OCI-LY3 (cell line): ENCODE measurements around the gene PTPN13.

Source experiments
- H2AFZ ChIP-seq: fragments of 200-600, 300-600 bp; shearing (Covaris generic); 2 replicates; pipeline ENCODE4 v1.6.0; 2014; ENCODE audit warnings: antibody characterized with exemption, low read depth, low read length
- H3K27ac ChIP-seq: fragments of 200-600, 300-600 bp; sonication (generic); 2 replicates; pipeline ENCODE4 v1.5.1; 2014; ENCODE audit warnings: mild to moderate bottlenecking, low read length, moderate library complexity, mixed read lengths
- H3K27me3 ChIP-seq: fragments of 200-600, 300-600 bp; sonication (generic); 2 replicates; pipeline ENCODE4 v1.6.1; 2014; ENCODE audit warnings: low read depth, low read length, mixed read lengths
- H3K36me3 ChIP-seq: fragments of 200-600, 300-600 bp; sonication (generic); replicated peaks from 2 replicates; pipeline ENCODE3; 2014; ENCODE audit warnings: low read depth, low read length, mixed read lengths
- H3K4me1 ChIP-seq: fragments of 300-600, 200-600 bp; sonication (generic); 2 replicates; pipeline ENCODE4 v1.6.1; 2014; ENCODE audit warnings: low read length, mixed read lengths
- H3K4me2 ChIP-seq: fragments of 200-600, 300-600 bp; sonication (generic); 2 replicates; pipeline ENCODE4 v1.6.1; 2014; ENCODE audit warnings: low read length, mixed read lengths
- H3K4me3 ChIP-seq: fragments of 300-600, 200-600 bp; sonication (generic); 2 replicates; pipeline ENCODE4 v1.5.1; 2014; ENCODE audit warnings: antibody characterized with exemption, mild to moderate bottlenecking, low read length, moderate library complexity
- H3K79me2 ChIP-seq: fragments of 300-600, 200-600 bp; shearing (Covaris generic); 2 replicates; pipeline ENCODE4 v1.6.1; 2014; ENCODE audit warnings: mild to moderate bottlenecking, low read length, mixed read lengths
- H3K9ac ChIP-seq: fragments of 300-600, 200-600 bp; shearing (Covaris generic); 2 replicates; pipeline ENCODE4 v1.6.0; 2014; ENCODE audit warnings: mild to moderate bottlenecking, low read length, moderate library complexity
- H3K9me3 ChIP-seq: fragments of 200-600, 300-600 bp; shearing (Covaris generic); 2 replicates; pipeline ENCODE4 v1.6.1; 2014; ENCODE audit warnings: low read length, mixed read lengths; ENCODE audit not compliant: insufficient read depth
- H4K20me1 ChIP-seq: fragments of 200-600, 300-600 bp; sonication (generic); 2 replicates; pipeline ENCODE4 v1.6.1; 2016; ENCODE audit warnings: low read length, mixed read lengths; ENCODE audit not compliant: insufficient read depth
- CTCF ChIP-seq: fragments of 200-600, 300-600 bp; sonication (generic); IDR thresholded peaks from 2 replicates; pipeline ENCODE4 v1.5.1; 2014; ENCODE audit warnings: antibody characterized with exemption, low read length, low read depth
- EZH2phosphoT487 ChIP-seq: fragments of 200-600 bp; shearing (Covaris generic); IDR thresholded peaks from 2 replicates; pipeline ENCODE4 v1.6.1; 2018; ENCODE audit warnings: antibody characterized with exemption, mixed run types, low read depth

Gene PTPN13

GRCh38 chr4:86565651-86566050, 28.5 kb upstream of the PTPN13 start:
- peak overlapping the region; percentile 48 for H3K4me2 ChIP-seq
- no peaks in the 10 kb centered on the region for H3K79me2 ChIP-seq
- peak overlapping the region; percentile 10; the same call in 1 of the 2 replicates for H2AFZ ChIP-seq
- no peak overlapping the region for H3K9ac ChIP-seq
- H3K36me3 ChIP-seq, result no peaks in the 10 kb centered on the region
- no peak overlapping the region for H3K27ac ChIP-seq
- H3K4me3 ChIP-seq, result no peak overlapping the region
- H4K20me1 ChIP-seq, result no peaks in the 10 kb centered on the region
- TF ChIP-seq EZH2phosphoT487 (no peak), CTCF (no peak)
- H3K4me1 ChIP-seq, result peaks cover 55% of the 10 kb centered on the region
- H3K27me3 ChIP-seq, result no peaks in the 10 kb centered on the region
- no peaks in the 10 kb centered on the region for H3K9me3 ChIP-seq

- Histone ChIP-seq H2AFZ (no peak overlapping the region), H3K27me3 (no peaks in the 10 kb centered on the region), H3K79me2 (no peaks in the 10 kb centered on the region), H3K27ac (no peak overlapping the region), H3K9me3 (no peaks in the 10 kb centered on the region), H3K4me3 (no peak overlapping the region), H4K20me1 (no peaks in the 10 kb centered on the region), H3K36me3 (no peaks in the 10 kb centered on the region), H3K9ac (no peak overlapping the region), H3K4me1 (peaks cover 38% of the 10 kb centered on the region), H3K4me2 (peak overlapping the region; percentile 55)
- TF ChIP-seq CTCF, result no peak
- TF ChIP-seq EZH2phosphoT487, result no peak
Observed at GRCh38 chr4:86569103-86569870, 24.8 kb upstream of the PTPN13 start.

- Histone ChIP-seq H4K20me1 (no peaks in the 10 kb centered on the region), H3K9ac (no peak overlapping the region), H3K79me2 (no peaks in the 10 kb centered on the region), H3K27ac (no peak overlapping the region), H3K4me1 (peaks cover 10% of the 10 kb centered on the region), H3K27me3 (no peaks in the 10 kb centered on the region), H3K4me3 (no peak overlapping the region), H3K36me3 (no peaks in the 10 kb centered on the region), H3K9me3 (no peaks in the 10 kb centered on the region), H2AFZ (no peak overlapping the region), H3K4me2 (no peak overlapping the region)
- TF ChIP-seq EZH2phosphoT487 (no peak), CTCF (no peak)
Observed at GRCh38 chr4:86579941-86580340, 14.2 kb upstream of the PTPN13 start.

- H3K4me2 ChIP-seq, result peak overlapping the region; percentile 59
- no peak overlapping the region for H3K9ac ChIP-seq
- no peaks in the 10 kb centered on the region for H3K36me3 ChIP-seq
- H4K20me1 ChIP-seq, result no peaks in the 10 kb centered on the region
- peak overlapping the region; percentile 47 for H2AFZ ChIP-seq
- H3K79me2 ChIP-seq, result no peaks in the 10 kb centered on the region
- no peaks in the 10 kb centered on the region for H3K27me3 ChIP-seq
- no peaks in the 10 kb centered on the region for H3K9me3 ChIP-seq
- peaks cover 34% of the 10 kb centered on the region for H3K4me1 ChIP-seq
- peak overlapping the region; percentile 45; the same call in 1 of the 2 replicates for H3K4me3 ChIP-seq
- TF ChIP-seq EZH2phosphoT487 (no peak), CTCF (no peak)
- no peak overlapping the region for H3K27ac ChIP-seq
Observed at GRCh38 chr4:86582410-86582809, 11.7 kb upstream of the PTPN13 start.
